Right atrium auricular region (tissue), 2 donors: Measurements from ENCODE around the gene INTS4. TPM values are rescaled to one million over a fixed set of nuclear protein-coding genes. Genes with fewer than 3 reads are reported as not detected.
A peak's percentile ranks its signal among the peaks of the same experiment; 100 is the strongest.
"Not testable (repeated sequence)": the region's sequence is repeated elsewhere in the genome, so short reads cannot be mapped to it uniquely, and the experiment has no call there.

Source experiments
- DNase-seq: peaks from one replicate; pipeline ENCODE4 v3.0.0-alpha.2; 2019; ENCODE audit warnings: low spot score
- H3K27ac ChIP-seq, 2 donors: fragments of 200-600 bp; sonication (generic); 1 replicate in 1 of 2; 2 replicates in 1 of 2; pipeline ENCODE4 v1.5.1; 2016 to 2019
- H3K27me3 ChIP-seq, 2 donors: fragments of 200-600 bp; sonication (generic); one replicate each; pipeline versions ENCODE4 v1.5.1 to v1.6.0; 2017 to 2019
- H3K36me3 ChIP-seq: fragments of 200-600 bp; sonication (generic); one replicate; pipeline ENCODE4 v1.5.1; 2016
- H3K4me1 ChIP-seq, 2 donors: fragments of 200-600 bp; sonication (generic); one replicate each; pipeline versions ENCODE4 v1.5.1 to v1.6.0; 2017 to 2019
- H3K4me3 ChIP-seq, 2 donors: fragments of 200-600 bp; sonication (generic); 1 replicate in 1 of 2; 2 replicates in 1 of 2; pipeline ENCODE4 v1.5.1; 2017 to 2019; ENCODE audit warnings: mild to moderate bottlenecking in 1 of 2, moderate library complexity in 1 of 2
- H3K9me3 ChIP-seq, 2 donors: fragments of 200-600 bp; sonication (generic); one replicate each; pipeline ENCODE4 v1.5.1; 2019
- total RNA-seq, 2 donors: library from RNA; depleted of rRNA; stranded (reverse); fragments of >200 nt; gene quantifications; one replicate each; pipeline ENCODE4 v1.1.0, GENCODE V29; 2016
- TF ChIP-seq, protein P1 (sequence below), 2 donors: fragments of 200-600 bp; sonication (generic); IDR thresholded peaks; one replicate each; pipeline ENCODE4 v1.5.1; 2019; ENCODE audit warnings: antibody characterized with exemption in 2 of 2

The INTS4 gene
- total RNA-seq, 2 donors from 2014 or later, result 9.9 to 12.3 TPM

DNA sequence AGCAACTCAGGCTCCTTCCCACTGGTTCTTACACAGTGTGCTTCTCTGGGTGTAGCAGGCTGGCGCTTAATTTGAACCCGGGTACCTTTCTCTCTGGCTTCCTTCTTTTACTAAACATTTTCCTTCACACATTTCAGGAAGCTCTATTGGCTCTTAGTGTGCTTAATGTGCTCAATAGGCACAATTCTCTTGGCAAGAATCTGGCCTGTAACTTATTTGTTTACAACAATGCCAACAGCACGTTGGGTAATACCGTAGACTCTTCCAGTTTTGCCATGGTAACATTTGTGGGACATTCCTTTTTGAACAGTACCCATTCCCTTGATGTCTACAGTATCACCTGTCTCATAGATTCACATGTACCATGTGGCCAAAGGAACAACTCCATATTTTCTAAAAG lies 125.7 kb downstream of the INTS4 start:
- Histone ChIP-seq H3K4me3 (no peak overlapping the region), H3K4me1 (peaks cover 0 to 9% of the 10 kb centered on the region in 2 donors), H3K9me3 (no peaks in the 10 kb centered on the region), H3K27me3 (no peaks in the 10 kb centered on the region), H3K27ac (no peak overlapping the region), H3K36me3 (peaks cover 30% of the 10 kb centered on the region)
- TF ChIP-seq, protein P1, sequence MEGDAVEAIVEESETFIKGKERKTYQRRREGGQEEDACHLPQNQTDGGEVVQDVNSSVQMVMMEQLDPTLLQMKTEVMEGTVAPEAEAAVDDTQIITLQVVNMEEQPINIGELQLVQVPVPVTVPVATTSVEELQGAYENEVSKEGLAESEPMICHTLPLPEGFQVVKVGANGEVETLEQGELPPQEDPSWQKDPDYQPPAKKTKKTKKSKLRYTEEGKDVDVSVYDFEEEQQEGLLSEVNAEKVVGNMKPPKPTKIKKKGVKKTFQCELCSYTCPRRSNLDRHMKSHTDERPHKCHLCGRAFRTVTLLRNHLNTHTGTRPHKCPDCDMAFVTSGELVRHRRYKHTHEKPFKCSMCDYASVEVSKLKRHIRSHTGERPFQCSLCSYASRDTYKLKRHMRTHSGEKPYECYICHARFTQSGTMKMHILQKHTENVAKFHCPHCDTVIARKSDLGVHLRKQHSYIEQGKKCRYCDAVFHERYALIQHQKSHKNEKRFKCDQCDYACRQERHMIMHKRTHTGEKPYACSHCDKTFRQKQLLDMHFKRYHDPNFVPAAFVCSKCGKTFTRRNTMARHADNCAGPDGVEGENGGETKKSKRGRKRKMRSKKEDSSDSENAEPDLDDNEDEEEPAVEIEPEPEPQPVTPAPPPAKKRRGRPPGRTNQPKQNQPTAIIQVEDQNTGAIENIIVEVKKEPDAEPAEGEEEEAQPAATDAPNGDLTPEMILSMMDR (IDR thresholded peaks at IDR 0.05), result no peak
- no peak for DNase-seq

DNA sequence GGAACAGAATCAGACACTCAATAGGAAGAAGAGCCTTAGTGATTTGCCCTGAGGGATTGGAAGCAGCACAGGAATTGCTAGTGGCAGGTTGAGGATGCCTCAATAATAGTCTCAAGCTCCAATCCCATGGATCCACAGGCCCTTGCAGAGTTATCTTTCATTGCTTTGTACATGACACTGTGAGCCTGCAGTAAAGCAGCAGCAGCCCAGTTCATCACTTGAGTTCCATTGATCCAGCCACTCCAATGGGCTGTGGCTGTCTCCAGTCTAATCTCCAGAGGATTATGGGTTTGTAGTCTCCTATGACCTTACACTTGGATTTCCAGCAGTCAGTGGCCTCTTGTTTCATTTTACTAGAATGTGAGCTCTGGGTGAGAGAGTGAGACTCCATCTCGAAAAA lies 128.1 kb downstream of the INTS4 start:
- TF ChIP-seq, protein P1 (IDR thresholded peaks at IDR 0.05), result no peak
- Histone ChIP-seq H3K36me3 (peaks cover 25% of the 10 kb centered on the region), H3K27me3 (no peaks in the 10 kb centered on the region), H3K4me3 (no peak overlapping the region), H3K27ac (no peak overlapping the region), H3K4me1 (peaks cover 0 to 9% of the 10 kb centered on the region in 2 donors), H3K9me3 (no peaks in the 10 kb centered on the region)
- no peak for DNase-seq

DNA sequence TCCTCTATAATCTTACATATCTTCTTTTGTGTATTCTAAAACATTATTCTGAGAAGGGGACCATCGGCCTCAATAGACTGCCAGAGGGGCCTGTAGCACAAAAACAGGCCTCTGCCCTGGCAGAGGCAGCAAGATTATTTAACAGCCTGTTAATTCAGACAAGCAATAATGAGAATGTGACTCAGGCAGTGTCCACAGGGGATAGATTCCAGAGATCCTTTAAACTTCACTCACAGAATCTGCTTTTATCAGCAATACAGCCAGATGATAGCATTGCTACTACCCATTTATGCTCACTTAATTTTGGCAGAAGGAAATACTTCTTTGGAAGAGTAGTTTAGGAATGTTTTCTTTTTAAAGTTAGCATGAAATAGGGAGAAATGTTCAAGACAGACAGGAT lies 128.7 kb downstream of the INTS4 start:
- no peaks in the 10 kb centered on the region for H3K9me3 ChIP-seq
- H3K4me3 ChIP-seq, result no peak overlapping the region
- TF ChIP-seq, protein P1 (IDR thresholded peaks at IDR 0.05), result no peak
- no peak for DNase-seq
- peaks cover 0 to 9% of the 10 kb centered on the region in 2 donors for H3K4me1 ChIP-seq
- no peaks in the 10 kb centered on the region for H3K27me3 ChIP-seq
- H3K27ac ChIP-seq, result peak overlapping the region in 1 of 2 donors; percentile 21
- peaks cover 22% of the 10 kb centered on the region for H3K36me3 ChIP-seq

DNA sequence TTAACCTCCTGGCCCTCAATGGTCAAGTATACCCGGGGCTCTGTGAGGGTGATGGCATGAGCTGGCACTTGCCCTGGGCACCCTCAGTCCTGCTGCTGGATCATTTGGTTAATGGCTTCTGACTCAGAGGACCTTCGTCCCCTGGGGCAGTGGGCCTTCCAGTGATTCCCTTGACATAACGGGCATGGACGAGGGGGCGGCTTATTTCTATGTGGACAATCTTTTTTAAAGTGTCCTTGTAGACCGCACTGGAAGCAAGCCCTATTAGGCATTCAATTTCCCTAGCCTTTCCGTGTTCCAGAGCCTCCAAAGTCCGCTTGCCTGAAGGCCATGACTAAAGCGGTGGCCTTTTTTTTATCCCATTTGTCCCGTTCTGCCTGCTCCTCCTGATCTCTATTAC lies 133.0 kb downstream of the INTS4 start:
- H3K36me3 ChIP-seq, result peaks cover 14% of the 10 kb centered on the region
- H3K9me3 ChIP-seq, H3K4me3 ChIP-seq, H3K4me1 ChIP-seq, DNase-seq, H3K27ac ChIP-seq, H3K27me3 ChIP-seq: not testable (repeated sequence)

DNA sequence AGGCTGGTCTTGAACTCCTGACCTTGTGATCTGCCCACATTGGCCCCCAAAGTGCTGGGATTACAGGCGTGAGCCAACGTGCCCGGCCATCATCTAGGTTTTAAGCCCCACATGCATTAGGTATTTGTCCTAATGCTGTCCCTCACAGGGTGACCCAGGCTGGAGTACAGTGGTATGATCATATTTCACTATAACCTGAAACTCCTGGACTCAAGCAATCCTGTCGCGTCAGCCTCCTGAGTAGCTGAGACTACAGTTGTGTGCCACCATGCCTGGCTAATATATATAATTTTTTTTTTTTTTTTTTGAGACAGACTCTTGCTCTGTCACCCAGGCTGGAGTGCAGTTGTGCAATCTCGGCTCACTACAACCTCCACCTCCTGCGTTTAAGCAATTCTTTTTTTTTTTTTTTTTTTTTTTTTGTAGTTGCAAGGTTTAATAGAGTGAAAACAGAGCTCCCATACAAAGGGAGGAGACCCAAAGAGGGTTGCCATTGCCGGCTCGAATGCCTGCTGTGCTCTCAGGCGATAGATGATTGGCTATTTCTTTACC lies 136.5 kb downstream of the INTS4 start:
- H3K27me3 ChIP-seq, DNase-seq, H3K9me3 ChIP-seq, H3K4me1 ChIP-seq, H3K27ac ChIP-seq, H3K4me3 ChIP-seq: not testable (repeated sequence)
- peaks cover 36% of the 10 kb centered on the region for H3K36me3 ChIP-seq

DNA sequence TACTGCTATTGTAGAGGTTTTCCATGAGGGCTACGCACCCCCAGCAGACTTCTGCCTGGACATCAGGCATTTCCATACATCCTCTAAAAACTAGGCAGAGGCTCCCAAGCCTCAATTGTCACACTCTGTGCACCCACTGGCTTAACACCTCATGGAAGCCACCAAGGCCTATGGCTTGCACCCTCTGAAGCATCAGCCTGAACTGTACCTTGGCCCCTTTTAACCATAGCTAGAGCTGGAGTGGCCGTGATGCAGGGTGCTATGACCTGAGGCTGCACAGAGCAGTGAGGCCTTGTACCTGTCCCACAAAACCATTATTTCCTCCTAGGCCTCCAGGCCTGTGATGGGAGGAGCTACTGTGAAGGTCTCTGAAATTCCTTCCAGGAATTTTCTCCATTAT lies 139.6 kb downstream of the INTS4 start:
- no peak for DNase-seq
- Histone ChIP-seq H3K4me1 (no peaks in the 10 kb centered on the region), H3K27ac (no peak overlapping the region), H3K27me3 (no peaks in the 10 kb centered on the region), H3K9me3 (peaks cover 0 to 7% of the 10 kb centered on the region in 2 donors), H3K36me3 (peaks cover 35% of the 10 kb centered on the region), H3K4me3 (no peak overlapping the region)
- TF ChIP-seq, protein P1 (IDR thresholded peaks at IDR 0.05), result no peak

DNA sequence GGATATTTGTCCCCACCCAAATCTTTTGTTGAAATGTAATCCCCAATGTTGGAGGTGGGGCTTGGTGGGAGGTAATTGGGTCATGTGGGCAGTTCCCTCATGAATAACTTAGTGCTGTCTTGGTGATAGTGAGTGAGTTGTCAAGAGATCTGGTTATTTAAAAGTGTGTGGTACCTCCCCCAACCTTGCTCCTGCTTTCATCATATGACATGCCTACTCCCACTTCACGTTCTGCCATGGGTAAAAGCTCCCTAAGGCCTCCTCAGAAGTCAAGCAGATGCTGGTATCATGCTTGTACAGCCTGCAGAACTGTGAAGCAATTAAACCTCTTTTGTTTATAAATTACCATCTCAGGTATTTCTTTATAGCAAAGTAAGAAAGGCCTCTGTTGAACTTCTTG lies 143.0 kb downstream of the INTS4 start:
- no peak overlapping the region for H3K27ac ChIP-seq
- H3K4me3 ChIP-seq, result no peak overlapping the region
- H3K36me3 ChIP-seq, result peaks cover 47% of the 10 kb centered on the region
- peaks cover 0 to 7% of the 10 kb centered on the region in 2 donors for H3K9me3 ChIP-seq
- no peaks in the 10 kb centered on the region for H3K27me3 ChIP-seq
- DNase-seq, result no peak
- H3K4me1 ChIP-seq, result no peaks in the 10 kb centered on the region
- TF ChIP-seq, protein P1 (IDR thresholded peaks at IDR 0.05), result no peak

DNA sequence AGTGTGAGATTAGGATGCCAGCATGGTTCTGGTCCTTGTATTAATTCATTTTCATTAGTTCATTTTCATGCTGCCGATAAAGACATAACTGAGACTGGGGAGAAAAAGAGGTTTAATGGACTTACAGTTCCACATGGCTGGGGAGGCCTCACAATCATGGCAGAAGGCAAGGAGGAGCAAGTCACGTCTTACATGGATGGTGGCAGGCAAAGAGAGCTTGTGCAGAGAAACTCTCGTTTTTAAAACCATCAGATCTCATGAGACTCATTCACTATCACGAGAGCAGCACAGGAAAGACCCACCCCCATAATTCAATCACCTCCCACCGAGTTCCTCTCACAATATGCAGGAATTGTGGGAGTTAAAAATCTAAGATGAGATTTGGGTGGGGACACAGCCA lies 150.8 kb downstream of the INTS4 start:
- H3K27ac ChIP-seq, H3K4me1 ChIP-seq, H3K9me3 ChIP-seq, DNase-seq, H3K4me3 ChIP-seq, H3K27me3 ChIP-seq: not testable (repeated sequence)
- H3K36me3 ChIP-seq, result peaks cover 50% of the 10 kb centered on the region
